Dermis microvascular lymphatic vessel endothelial cell (primary cell): ENCODE results near the gene PPP2R5D. TPM values are rescaled to one million over a fixed set of nuclear protein-coding genes. Genes with fewer than 3 reads are reported as not detected.

Source experiments
- DNase-seq, 2 donors: peaks; one replicate each; pipeline versions ENCODE4 v3.0.0 to v3.0.0-alpha.2; 2010; ENCODE audit warnings: low read depth in 2 of 2
- total RNA-seq: library from RNA; depleted of rRNA; stranded (reverse); fragments of >200 nt; gene quantifications from 2 replicates; pipeline ENCODE4 v1.2.1, GENCODE V29; 2014

The PPP2R5D gene
- total RNA-seq, 1 donor from 2014 or later, result 27.6 TPM

DNA sequence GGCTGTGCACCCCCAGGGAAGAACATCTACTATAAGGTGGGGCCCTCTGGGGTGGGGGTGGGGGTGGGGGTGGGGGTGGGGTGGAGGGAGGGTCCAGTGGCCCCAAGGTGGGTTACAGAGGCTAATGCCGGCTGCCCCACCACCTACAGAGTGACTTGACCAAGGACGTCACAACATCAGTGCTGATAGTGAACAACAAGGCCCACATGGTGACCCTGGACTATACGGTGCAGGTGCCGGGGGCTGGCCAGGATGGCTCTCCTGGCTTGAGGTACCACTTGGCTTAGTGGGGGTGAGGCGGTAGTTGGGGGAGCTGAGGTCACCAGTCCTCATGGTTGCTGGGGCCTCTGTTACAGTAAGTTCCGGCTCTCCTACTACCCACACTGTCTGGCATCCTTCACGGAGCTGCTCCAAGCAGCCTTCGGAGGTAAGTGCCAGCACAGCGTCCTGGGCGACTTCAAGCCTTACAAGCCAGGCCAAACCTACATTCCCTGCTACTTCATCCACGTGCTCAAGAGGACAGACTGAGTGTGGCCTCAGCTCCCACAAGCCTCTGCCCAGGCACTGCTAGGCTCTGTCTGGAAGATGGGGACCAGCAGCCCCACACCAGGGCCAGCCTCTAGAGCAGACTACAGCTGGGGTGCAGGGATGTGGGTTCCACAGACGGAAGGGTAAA is 21.1 kb upstream of the PPP2R5D start:
- no peak for DNase-seq

DNA sequence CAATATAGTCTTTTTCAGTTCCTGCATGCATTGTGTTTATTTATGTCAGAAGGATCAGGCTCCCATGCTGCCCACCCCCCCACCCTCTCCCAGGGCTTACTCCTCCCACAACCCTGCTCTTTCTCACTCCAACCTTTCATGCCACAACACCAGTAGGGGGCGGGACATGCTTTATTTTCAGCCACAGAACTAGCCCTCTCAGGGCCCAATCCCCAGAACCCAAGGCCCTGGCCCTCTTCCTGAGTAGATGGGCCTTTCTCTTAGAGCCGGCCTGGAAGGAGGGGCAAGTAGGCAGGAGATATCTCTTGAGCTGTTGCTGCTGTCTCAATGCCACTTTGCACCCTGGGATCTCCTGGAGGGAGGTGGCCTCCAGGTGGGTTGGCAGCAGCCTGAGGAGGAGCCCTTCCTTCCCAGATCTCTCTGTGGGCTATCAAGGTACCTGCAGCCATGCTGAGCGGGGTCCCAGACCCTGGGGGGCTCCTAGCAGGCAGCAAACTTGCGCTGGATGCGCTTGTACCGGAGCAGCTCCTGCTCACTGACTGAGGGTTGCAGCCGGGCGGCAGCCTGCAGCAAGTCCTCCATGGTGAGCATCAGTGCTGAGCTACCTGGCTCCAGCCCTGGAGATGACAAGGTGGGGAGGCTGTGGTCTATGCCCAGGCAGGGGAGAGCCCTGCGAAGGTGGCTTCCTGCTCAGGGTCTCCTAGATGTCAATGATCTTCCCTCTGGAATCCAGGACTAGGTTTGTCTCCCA is 20.3 kb upstream of the PPP2R5D start:
- DNase-seq, result peak in 1 of 2 donors; percentile 67

DNA sequence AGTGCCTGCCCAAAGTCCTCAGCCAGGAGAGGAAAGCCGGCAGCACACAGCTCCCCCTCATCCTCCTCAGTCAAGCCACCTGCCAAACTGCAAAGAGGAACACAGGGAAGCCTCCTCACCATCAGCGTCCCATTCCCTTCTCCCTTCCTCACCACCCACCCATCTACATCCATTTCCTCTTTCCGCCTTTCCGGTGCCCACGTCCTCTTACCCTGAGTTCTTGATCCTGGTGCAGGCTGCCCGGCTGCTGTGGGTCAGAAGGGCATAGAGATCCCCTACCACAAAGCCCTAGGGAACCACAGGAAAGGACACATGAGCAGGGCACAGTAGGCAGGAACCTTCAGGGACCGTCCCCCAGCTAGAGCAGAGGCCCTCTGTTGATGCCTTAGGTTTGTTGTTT is 17.8 kb upstream of the PPP2R5D start:
- DNase-seq, result no peak

DNA sequence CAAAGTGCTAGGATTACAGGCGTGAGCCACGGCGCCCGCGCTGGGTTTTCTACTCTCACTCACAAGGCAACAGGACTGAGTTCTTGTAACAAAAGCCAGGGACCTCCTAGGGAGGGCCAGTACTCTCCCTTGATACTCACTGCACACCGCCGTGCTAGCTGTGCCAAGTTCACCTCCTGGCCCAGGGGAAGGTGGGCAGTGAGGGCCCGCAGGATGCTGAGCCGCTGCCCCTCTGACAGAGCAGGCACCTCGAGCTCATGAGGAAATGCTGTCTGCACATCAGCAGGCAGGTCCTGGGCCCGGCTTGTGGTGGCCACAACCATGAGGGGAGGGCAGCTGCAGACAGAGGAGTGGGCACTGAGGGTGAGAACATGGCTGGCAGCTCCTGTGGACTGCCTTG is 17.1 kb upstream of the PPP2R5D start:
- DNase-seq, result no peak

DNA sequence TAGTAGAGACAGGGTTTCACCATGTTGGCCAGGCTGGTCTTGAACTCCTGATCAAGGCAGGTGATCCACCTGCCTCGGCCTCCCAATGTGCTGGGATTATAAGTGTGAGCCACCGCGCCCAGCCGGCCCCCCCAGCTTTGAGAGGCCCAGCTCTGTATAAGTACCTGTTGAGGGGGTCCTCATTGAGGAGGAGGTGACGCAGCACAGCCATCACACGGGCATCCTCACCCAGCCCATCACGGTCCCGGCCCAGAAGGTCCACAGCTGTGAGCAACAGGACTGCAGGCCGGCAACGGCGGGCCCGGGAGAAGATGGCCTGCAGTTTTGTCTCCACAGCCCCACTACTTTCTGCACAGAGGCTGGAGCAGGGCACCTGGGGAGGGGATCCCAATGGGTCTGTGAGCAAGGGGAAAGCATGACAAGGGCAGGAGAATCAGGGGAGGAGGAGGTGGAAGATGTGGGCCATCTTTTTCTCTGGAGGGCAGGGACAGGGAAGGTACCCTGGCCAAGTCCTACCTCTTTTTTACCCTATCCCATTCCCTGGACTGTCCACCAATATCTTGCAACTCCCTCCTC is 16.2 kb upstream of the PPP2R5D start:
- no peak for DNase-seq

DNA sequence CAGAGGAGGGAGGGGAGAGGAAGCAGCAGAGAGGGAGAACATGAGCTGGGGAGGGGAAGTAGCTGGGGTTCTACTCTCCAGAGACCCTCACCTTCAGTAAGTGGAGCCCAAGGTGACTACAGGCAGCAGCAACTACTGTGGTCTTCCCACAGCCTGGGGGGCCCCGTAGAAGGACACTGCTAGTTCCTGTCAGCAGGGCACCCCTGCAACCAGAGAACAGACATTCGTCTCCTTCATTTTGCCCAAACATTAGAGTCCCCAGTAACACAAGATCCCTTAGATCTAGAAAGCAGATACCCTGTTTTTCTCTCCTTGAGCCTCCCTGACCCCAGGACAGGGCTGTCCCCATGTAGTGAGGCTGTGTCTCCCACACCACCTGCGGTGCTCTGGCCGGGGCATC is 15.6 kb upstream of the PPP2R5D start:
- no peak for DNase-seq

DNA sequence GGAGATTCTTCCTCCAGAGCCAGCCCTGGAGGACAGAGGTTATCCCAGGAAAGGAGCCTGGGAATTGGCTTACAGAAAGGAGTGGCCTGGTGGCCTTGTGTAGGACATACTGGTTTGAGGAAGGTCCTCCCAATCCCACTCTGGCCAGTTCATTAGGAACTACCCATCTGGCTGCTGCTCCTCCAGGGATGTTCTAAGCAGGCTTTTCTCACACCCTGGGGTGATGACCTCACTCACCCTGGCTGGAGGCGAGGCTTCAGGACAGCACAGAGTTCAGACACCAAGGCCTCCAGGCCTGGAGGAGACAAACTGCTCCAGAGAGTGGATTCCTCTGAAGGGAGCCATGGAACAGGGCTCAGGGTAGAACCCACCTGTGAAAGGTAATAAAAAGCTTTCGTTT is 14.9 kb upstream of the PPP2R5D start:
- DNase-seq, result no peak

DNA sequence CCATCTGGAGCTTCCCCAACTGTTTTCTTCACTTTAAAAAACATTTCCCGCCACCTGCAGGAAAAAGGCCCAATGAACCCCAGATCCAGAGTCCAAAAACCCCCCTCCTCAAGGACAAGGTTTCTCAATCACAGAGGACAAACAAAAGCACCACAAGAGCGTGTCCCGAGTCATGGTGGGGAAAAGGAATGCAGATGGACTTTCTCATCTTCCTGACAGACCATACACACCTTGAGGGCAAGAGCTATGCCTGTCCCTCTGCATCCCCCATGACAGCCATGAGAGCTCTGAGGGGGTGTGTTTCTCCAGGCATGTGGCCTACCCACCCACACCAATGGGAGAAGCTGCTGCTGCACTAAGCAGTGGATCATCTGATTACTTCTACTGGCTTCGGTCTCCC is 14.4 kb upstream of the PPP2R5D start:
- DNase-seq, result no peak

DNA sequence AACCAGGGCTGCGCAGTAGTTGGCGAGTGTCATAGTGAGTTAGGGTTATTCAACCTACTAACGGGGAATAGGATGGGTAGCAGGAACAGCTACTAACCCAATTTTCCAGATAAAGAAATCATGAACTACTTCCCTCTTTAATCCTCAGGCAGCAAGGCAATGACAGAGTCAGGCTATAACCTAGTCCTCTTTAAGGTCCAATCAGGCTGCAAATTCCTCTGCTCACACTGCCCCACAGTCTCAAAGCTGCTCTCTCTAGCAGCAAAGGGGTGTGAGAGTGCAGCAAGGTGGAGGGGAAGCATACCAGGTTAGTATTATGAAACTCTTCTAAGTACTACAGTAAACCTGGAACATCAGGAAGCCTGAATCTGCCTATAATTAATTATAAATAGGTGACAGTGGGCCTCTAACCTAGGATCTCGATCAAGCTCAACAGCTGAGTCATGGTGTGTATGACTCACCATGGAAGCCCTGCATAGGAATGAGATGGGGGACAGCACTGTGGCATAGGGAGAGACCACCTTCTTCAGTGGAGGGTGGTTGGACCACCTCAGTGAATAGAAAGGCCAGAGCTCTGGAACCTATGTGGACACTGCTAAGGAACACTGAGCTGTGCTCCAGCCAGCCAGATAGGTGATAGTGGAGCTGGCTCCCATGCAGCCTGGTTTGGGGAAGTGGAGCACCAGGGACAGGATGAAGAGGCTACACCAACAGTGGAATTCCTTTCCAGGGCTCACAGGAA is 13.3 kb upstream of the PPP2R5D start:
- peak in 1 of 2 donors; percentile 41 for DNase-seq

DNA sequence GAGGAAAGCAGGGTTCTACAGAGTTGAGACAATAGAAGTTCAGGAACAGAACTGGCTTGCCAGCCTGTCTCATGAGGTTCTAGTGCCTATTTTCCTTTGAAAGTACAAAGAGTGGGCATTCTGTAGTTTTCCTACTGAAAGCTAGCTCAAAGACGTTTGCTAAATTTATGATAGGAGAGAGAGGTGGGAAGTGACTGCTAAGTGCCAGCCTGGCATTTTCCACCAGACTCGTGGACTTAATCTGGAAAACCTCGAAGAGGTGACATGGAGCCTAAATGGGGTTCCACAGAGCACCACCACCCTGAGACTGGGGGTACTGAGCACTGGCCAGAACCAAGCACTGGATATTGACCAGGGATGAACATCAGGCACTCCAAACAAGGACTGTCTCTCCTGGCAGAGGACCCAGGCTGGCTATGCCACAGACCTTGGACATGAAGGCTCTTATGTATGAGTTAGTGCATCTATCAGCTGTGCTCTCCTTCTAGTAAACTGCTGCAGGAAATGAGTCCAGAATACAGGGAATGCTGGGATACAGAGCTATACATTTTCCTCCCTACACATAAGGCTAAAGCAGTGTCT is 12.5 kb upstream of the PPP2R5D start:
- DNase-seq, result no peak

DNA sequence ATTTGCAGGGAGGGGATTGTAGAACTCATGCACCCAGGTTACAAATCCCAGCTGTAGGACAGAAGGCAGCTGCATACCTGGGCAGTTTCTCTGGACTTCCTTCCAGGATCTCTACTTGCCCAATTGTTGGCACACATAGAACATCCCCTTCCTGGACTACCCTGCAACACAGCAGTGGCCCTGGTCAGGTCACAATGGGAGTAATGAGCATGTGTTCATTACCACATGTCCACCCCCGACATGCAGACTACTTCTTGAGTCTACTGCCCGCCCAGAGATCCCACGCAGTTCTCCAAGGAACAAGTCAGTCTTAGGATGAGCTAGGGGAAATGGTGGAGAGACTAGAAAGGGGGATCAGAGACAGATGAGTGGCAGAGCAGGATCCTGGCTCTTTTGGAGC is 10.4 kb upstream of the PPP2R5D start:
- DNase-seq, result no peak

DNA sequence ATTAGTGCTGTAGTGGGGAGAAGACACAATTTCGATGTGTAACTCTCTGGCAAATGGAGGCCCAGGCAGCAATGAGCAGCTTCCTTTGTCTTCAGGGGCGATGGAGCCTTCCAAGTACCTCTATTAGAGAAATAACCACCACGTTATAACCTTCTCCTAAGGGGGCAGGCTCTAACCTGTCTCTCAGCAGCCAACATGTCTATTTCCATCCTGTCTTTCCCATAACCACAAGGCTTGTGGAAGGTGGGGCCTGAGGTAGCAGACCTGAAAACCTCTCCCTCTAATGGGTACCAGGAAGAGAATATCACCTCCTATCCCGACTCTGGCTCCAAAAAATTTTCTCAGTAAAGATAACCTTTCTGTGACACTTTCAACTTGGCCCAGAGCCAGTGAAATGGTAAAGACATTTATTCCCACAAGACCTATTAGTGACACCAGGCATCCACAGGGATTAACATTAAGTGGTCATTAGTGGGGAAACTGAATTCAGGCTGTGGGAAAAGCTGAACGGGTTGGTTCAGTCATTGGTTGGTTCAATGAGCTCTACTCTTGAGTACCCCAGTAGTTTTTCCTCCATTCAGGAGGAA is 9.4 kb upstream of the PPP2R5D start:
- no peak for DNase-seq

DNA sequence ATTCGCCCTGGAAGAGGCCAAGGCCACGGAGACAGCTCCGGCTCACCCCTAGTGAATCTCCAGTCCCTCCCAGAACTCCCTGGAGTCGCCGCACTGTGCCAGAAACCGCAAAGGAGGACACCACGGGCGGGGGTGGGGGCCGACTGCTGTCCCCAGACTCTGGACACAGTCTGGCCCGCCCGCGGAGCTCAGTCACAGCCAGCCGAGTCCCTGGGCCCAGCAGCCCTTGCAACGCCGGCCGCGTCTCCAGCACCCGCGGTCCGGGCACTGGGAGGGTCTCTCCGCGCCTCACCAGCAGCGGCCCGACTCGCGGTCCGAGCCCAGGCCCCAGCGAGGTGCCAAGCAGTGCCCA is 5.9 kb upstream of the PPP2R5D start:
- DNase-seq, result peak in 1 of 2 donors; percentile 34

DNA sequence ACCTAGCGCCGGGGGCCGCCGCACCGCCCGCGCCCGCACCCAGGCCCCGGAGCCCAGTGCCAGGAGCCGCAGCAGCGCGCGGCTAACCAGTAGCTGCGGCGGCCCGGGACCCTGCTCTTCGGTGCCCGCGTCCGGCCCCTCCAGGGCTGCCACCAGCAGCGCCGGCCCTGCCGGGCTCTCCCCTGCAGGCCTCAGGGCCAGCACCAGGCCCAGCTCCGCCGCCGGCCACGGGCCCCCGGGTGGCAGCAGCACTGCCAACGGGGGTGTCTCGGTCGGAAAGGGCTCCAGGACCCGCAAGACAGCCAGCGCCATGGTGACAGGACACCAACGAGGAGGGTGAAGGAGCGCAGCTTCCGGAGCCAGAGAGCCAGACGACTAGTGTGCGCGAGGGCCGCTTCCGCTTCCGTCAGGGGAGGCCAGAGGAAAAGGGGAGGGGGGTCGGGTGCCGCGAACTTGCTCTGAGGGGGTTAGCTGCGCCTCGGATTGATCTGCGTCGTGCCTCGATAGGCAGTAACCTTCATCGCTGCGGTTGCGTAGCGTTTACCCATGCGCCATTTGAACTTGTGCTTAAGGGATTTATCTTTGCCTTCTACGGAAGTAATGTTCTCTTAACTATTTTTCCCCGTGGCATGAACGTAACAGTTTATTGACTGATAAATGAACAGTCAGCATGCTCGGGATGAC is 5.4 kb upstream of the PPP2R5D start, which contains the start of gene PEX6:
PEX6 (minus strand) TSS at position 343 of the 684 bp plus-strand sequence; CDS start at position 312, 31 bp downstream.
- DNase-seq, result peak; percentile 48 to 82

DNA sequence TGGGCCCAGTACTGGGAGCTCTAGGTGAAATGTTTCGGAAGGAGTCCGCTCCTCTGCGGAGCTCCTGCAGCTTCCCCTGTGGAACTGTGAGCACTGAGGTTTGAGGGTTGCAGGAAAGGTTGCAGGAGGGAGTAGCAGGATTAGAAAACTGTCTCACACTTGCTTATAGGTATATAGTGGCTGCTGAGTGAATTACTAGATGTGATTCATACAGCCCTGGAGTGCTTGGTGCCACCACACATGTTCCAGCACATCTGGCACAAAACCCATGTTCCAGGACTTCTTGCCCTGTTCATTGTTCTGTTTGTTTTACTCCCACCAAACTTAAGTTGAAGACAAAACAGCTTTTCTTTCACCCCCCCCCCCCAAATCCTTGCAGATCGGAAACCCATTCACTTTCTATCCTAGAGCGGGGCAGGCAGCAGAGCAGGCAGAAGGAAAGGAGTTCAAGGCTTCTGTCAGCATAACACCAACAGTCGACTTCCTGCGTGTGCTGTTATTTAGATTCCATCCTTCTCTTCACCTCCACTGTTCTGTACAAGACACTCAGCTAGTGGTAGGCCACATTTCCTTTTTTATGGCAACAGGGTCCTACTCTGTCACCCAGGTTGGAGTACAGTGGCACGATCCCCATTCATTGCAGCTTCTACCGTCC is 4.7 kb upstream of the PPP2R5D start:
- peak in 1 of 2 donors; percentile 44 for DNase-seq

DNA sequence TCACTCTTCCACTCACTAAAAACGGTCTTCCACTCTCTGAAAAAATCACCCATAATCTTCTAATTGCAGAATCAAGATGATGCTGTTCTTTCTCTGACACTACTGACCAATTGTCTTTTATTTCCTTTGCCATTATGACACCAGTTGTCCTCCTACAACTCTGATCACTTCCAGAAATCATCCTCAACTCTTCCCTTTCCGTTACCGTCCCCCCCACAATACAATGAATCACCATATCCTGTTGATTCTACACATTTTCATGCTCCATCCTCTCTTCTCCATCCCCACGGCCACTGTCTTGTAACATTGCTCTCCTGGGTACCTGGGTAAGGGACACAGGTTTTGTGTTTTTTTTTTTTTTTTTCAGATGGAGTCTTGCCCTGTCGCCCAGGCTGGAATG is 2.5 kb upstream of the PPP2R5D start:
- DNase-seq, result peak; percentile 32 to 49

DNA sequence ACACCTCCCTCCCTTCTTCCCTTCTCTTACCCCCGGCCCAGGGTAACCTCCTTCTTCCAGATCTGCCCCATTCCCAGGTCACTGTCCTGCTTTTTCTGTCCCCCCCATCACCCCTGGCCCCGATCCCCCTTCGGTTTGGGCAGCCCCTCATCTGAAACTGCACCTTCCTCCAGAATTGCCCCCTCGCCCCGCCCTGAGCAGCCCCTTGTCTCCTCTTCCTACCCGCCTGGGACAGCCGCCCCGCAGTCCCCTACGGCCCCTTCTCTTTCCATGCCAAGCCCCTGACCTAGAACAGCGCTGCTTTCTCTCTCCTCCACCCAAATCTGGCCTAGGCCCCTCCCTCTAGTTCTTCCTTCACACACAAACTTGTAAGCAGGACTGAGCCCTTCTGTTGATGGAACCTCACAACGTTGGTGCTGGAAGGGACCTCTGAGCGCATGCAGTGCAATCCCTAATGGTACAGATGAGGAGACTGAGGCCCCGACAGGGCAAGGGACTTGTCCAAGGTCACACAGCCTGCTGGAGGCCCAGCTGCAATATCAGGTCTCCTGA is 630 bp downstream of the PPP2R5D start:
- DNase-seq, result peak in 1 of 2 donors; percentile 19

DNA sequence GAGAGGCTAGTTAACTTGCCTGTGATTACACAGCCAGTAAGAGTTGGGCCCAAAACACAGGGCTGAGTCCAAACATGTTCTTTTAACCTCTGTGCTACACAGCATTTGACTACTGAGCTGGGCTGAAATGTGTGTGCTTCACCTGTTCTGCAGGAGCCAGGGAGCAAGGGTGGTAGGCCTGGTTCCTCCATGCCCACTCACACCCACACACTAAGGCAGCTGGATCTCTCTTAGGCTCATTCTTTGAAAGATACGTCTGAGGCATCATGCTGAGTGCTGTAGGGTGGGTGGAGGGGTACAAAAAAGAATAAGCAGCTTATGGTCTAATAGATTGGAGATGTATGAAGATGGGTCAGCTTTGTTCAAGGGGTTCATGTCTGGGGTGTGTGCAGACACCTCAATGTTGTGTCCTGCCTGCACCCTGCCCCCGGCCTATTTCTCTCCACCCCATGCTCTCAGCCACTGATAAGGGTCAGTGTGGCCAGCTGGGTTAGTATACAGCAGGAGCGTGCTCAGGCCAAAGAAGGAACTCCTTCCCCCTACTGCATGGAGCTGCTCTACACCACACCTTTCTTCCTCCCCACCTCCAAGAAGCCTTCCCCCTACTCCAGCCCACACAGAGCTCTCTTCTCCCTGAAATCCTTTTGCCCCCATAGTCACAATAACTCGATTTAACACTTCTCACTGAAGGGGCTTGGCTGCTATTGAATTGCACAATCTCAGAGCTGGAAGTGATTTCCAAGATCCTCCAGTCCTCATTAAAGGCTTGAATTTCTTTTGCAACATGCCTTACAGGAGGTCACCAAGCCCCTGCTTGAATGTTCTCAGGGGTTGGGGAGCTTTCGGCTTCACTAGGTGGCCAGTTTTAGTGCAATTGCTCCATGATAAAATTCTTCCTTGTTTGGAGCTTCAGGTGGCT is 3.4 kb downstream of the PPP2R5D start:
- DNase-seq, result no peak
